Right lobe of liver (tissue), 6 donors: ENCODE measurements around the gene PCDH15. TPM values are rescaled to one million over a fixed set of nuclear protein-coding genes. Genes with fewer than 3 reads are reported as not detected.

Experiments used
- ATAC-seq, 4 donors: fragments of 200-7000 bp; cut with Tn5 transposase; one replicate each; pipeline ENCODE4 v1.9.1; 2020; ENCODE audit warnings: mild to moderate bottlenecking in 4 of 4, moderate library complexity in 4 of 4
- DNase-seq, 3 donors: peaks; one replicate each; pipeline ENCODE4 v3.0.0-alpha.2; 2020
- H3K27ac ChIP-seq, 3 donors: fragments of 200-600 bp; one replicate each; pipeline ENCODE4 v1.8.0; 2022
- H3K27me3 ChIP-seq, 2 donors: fragments of 200-600 bp; one replicate each; pipeline ENCODE4 v1.8.0; 2022
- H3K36me3 ChIP-seq, 4 donors: fragments of 200-600 bp; sonication (generic) in 1 of 4; one replicate each; pipeline versions ENCODE4 v1.5.1 to v1.8.0; 2017 to 2022; ENCODE audit warnings: control low read depth in 1 of 4
- H3K4me1 ChIP-seq, 4 donors: fragments of 200-600 bp; sonication (generic) in 1 of 4; one replicate each; pipeline versions ENCODE4 v1.5.1 to v1.8.0; 2017 to 2022; ENCODE audit warnings: control low read depth in 1 of 4
- H3K4me3 ChIP-seq, 3 donors: fragments of 200-600 bp; one replicate each; pipeline ENCODE4 v1.8.0; 2022
- H3K9me3 ChIP-seq, 4 donors: fragments of 200-600 bp; sonication (generic) in 1 of 4; one replicate each; pipeline versions ENCODE4 v1.5.1 to v1.8.0; 2017 to 2022; ENCODE audit warnings: control low read depth in 1 of 4
- CTCF ChIP-seq, 4 donors: fragments of 200-600 bp in 3 of 4; fragments of 450-650 bp in 1 of 4; IDR thresholded peaks; one replicate each; pipeline versions ENCODE4 v1.5.1 to v1.8.0; 2016 to 2022; ENCODE audit warnings: antibody characterized with exemption in 4 of 4, mild to moderate bottlenecking in 2 of 4
- POLR2A ChIP-seq: fragments of 450-650 bp; IDR thresholded peaks from one replicate; pipeline ENCODE4 v1.6.1; 2017; ENCODE audit warnings: antibody characterized with exemption, mild to moderate bottlenecking
- WGBS: methylation state at CpG from one replicate; pipeline ENCODE4 v1.1.6; 2018; ENCODE audit warnings: low coverage, low lambda C conversion rate; ENCODE audit not compliant: insufficient coverage; ENCODE audit errors: missing lambda C conversion rate; 5-methylcytosine and 5-hydroxymethylcytosine counted together
- intact Hi-C, 2 donors: fragments of 100-400 bp; cut with DNase I; formaldehyde crosslinking; loops; one replicate each; pipeline versions ENCODE4 v1.11.2 to v1.14.1; 2022
- microRNA counts: library from miRNA; unstranded; fragments of <30 nt; microRNA quantifications from one replicate; lab custom pipeline; 2016
- microRNA-seq, 2 donors: library from miRNA; unstranded; fragments of <30 nt; microRNA quantifications; one replicate each; pipeline ENCODE4, GENCODE V29; 2019 to 2020
- small RNA-seq, 2 experiments: library from RNA; depleted of rRNA; stranded (forward); fragments of <200 nt; gene quantifications; one replicate each; pipeline ENCODE3, GENCODE V24; 2016
- total RNA-seq, 6 experiments: library from RNA; depleted of rRNA in 2 of 6; stranded (reverse); fragments of >200 nt in 2 of 6; fragmentation: NEBNext Ultra II Directional in 3 of 6; extraction: Animal tissue kit (Norgen Biotek cat#: 25700) in 3 of 6; gene quantifications; one replicate each; pipeline versions ENCODE4 v1.1.0 to v1.2.4, GENCODE V29; 2016 to 2023
- donor health status: DM: no; HTN: yes; CAD: no.
- donor health status: DM: no; HTN: no; CAD: no.
- donor health status: DM: no; HTN: no; CAD: no.
- donor health status: DM: no; HTN: yes; CAD: no.
- donor health status: DM: no; HTN: yes; CAD: no.

Gene PCDH15
- total RNA-seq, 6 experiments from 2014 or later = not detected

DNA sequence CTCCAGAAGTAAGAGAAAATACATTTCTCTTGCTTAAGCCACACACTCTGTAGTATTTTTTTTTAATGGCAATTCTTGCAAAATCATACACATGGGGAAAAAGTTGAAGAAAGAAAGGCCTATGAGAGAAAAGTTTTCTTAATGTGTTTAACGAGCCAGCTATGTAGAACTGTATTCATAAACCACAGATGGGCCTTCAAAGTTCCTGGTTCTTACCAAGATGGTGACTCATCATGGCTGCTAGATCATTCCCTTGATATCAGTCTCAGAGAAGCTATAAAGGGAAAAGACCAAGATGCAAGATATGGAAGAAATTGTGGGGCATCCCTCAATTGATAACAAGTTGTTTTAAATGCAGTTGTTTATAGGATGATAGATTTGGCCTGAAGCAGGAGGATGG lies 1035.7 kb downstream of the PCDH15 start:
- TF ChIP-seq POLR2A = no peak
- no peak for ATAC-seq
- H3K36me3 ChIP-seq = no peaks in the 10 kb centered on the region
- H3K27me3 ChIP-seq = no peaks in the 10 kb centered on the region
- no peak overlapping the region for H3K4me3 ChIP-seq
- WGBS = 52% methylated on average over 1 of the region's 1 CpG
- no peak overlapping the region for H3K27ac ChIP-seq
- no peaks in the 10 kb centered on the region for H3K4me1 ChIP-seq
- DNase-seq = no peak
- intact Hi-C loops = no loop called here
- H3K9me3 ChIP-seq = no peaks in the 10 kb centered on the region

DNA sequence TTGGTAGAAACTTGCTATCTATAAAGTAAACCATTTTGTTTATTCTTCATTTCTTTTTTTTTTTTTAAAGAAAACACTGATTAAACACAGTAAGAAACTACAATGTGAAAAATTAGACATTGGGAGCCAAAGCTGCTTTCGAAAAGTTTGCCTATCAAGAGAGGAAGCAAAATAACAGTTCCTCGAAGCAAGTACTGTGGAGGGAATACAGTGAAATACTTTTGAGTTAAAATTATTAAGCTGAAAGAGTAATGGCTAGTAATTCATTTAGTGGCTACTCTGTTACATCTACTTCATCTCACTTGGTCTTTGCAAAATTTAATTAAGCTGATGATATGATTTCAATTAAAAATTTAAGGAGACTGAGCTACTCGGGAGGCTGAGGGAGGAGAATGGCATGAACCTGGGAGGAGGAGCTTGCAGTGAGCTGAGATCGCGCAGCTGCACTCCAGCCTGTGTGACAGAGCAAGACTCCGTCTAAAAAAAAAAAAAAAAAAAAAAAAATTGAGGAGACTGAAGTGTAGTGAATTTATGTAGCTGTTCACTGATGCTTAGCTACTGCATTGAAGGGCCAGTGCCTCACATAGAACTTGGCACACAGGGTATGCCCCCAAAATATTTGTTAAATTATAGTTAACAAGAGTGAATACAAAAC lies 1046.3 kb downstream of the PCDH15 start:
- ATAC-seq = no peak
- Histone ChIP-seq H3K9me3 (no peaks in the 10 kb centered on the region), H3K27ac (no peak overlapping the region), H3K4me3 (no peak overlapping the region), H3K4me1 (no peaks in the 10 kb centered on the region), H3K27me3 (no peaks in the 10 kb centered on the region), H3K36me3 (no peaks in the 10 kb centered on the region)
- intact Hi-C loops = no loop called here
- TF ChIP-seq POLR2A (no peak), CTCF (IDR thresholded peaks at IDR 0.05) (no peak)
- no peak for DNase-seq
- 35% methylated on average over 6 of the region's 6 CpGs for WGBS

MicroRNA genes within 50 kb of the gene (microRNA counts, 767-probe panel; counts per million panel counts)
- 237 counts per million for microRNA hsa-miR-548f (lab: Ali Mortazavi, UCI)

Small RNA genes lying within 50 kb of the gene (microRNA-seq; reads per million reads assigned to microRNA genes)
- gene MIR548F1 = 0 reads per million in 2 donors

Small RNA genes lying within 50 kb of the gene (small RNA-seq; reads per million reads assigned to genes)
- gene AL365496.1 = 0 reads per million in 2 experiments
- gene MIR548F1 = 0 reads per million in 2 experiments
- gene RNU6-687P = 0 reads per million in 2 experiments
